Measurements from ENCODE around the gene CDH8. TPM values are rescaled to one million over a fixed set of nuclear protein-coding genes. Genes with fewer than 3 reads are reported as not detected.
"Not testable (repeated sequence)": the region's sequence is repeated elsewhere in the genome, so short reads cannot be mapped to it uniquely, and the experiment has no call there.

The CDH8 gene
- total and polyA plus RNA-seq, 4 donors: 0.09 TPM; not detected in 3

DNA sequence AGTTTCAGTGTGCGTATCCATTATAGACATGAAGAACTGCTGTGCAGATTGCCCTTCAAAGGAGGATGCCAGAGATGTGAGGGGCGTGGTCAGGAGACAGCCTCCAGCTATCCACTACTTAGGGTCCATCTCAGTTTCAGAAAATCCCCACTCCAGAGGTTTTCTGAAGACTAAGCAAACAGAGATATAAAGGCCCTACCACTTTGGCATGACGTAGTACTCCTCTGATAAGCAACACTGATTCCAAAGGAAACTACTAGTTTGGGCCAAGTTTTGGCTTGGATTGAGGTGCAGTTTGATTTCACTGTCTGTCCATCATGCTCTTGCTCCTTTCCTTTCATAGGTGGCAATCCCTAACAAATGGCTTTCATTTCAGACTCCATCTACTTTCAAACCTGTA lies 228.7 kb downstream of the CDH8 start:
- H3K27ac ChIP-seq (ENCODE audit: low read depth in 1 of 2, low read length in 2 of 2): no peak overlapping the region
- 84% methylated on average over 3 of the region's 3 CpGs for WGBS
- no peak for DNase-seq (ENCODE audit: low spot score)
- TF ChIP-seq, protein P1, sequence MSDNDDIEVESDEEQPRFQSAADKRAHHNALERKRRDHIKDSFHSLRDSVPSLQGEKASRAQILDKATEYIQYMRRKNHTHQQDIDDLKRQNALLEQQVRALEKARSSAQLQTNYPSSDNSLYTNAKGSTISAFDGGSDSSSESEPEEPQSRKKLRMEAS (IDR thresholded peaks at IDR 0.05): no peak
- no peak for TF ChIP-seq JUND (IDR thresholded peaks at IDR 0.05)
- no peak for TF ChIP-seq RAD21 (IDR thresholded peaks at IDR 0.05)
- no peak for TF ChIP-seq FOXA2 (IDR thresholded peaks at IDR 0.05)
- no peak for TF ChIP-seq EGR1 (IDR thresholded peaks at IDR 0.05; ENCODE audit: low read depth in 2 of 2)
- H3K9ac ChIP-seq (ENCODE audit: low read depth in 1 of 2, low read length in 2 of 2): no peak overlapping the region
- H3K27me3 ChIP-seq (ENCODE audit: control insufficient read depth in 4 of 4, insufficient read depth in 4 of 4, low read length in 3 of 4): no peaks in the 10 kb centered on the region
- no peaks in the 10 kb centered on the region for H3K4me1 ChIP-seq (ENCODE audit: control insufficient read depth in 4 of 4, insufficient read depth in 4 of 4, low read length in 3 of 4)
- no peak overlapping the region for H3K4me3 ChIP-seq (ENCODE audit: low read depth in 1 of 3, low read length in 3 of 3)
- no peaks in the 10 kb centered on the region for H3K36me3 ChIP-seq (ENCODE audit: control insufficient read depth in 4 of 4, insufficient read depth in 3 of 4, low read depth in 1 of 4, low read length in 3 of 4)
- no peaks in the 10 kb centered on the region for H3K9me3 ChIP-seq (ENCODE audit: control insufficient read depth in 4 of 4, low read length in 3 of 4)

DNA sequence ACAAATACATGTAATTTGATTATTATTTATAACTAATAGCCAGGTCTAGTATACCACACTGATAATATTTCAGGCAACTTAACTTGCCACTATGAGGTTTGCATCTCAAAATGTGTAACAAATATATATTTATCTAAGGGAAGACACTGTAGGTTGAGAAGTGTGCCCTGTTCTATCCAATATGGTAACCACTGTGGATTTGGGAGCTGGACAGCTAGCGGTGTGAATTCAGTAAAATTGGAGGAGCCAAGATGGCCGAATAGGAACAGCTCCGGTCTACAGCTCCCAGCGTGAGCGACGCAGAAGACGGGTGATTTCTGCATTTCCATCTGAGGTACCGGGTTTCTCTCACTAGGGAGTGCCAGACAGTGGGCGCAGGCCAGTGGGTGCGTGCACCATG lies 235.0 kb downstream of the CDH8 start:
- not testable (repeated sequence) for H3K36me3 ChIP-seq (ENCODE audit: control insufficient read depth in 4 of 4, insufficient read depth in 3 of 4, low read depth in 1 of 4, low read length in 3 of 4); DNase-seq (ENCODE audit: low spot score); H3K27me3 ChIP-seq (ENCODE audit: control insufficient read depth in 4 of 4, insufficient read depth in 4 of 4, low read length in 3 of 4); H3K9me3 ChIP-seq (ENCODE audit: control insufficient read depth in 4 of 4, low read length in 3 of 4); H3K9ac ChIP-seq (ENCODE audit: low read depth in 1 of 2, low read length in 2 of 2); H3K4me1 ChIP-seq (ENCODE audit: control insufficient read depth in 4 of 4, insufficient read depth in 4 of 4, low read length in 3 of 4); H3K4me3 ChIP-seq (ENCODE audit: low read depth in 1 of 3, low read length in 3 of 3); H3K27ac ChIP-seq (ENCODE audit: low read depth in 1 of 2, low read length in 2 of 2)
- WGBS: 89% methylated on average over 7 of the region's 10 CpGs

DNA sequence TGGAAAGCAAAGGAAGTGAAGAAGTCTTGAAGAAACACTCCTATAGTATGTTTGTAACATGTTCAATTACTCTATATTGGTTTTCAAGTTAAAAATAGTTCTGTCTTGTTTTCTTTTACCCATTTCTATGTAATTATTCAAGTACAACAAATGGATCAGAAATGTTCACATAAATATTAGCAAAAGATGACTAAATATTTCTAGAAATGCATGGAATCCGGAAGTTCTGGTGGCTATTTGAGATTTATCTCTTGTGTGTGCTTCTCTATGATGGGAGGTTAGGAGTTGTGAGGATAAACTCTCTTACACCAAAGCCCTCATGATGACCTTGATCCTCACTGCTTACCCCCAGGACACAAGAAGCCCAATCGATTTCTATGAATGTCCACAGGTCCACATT lies 237.5 kb downstream of the CDH8 start:
- Histone ChIP-seq H3K9ac (ENCODE audit: low read depth in 1 of 2, low read length in 2 of 2) (no peak overlapping the region), H3K9me3 (ENCODE audit: control insufficient read depth in 4 of 4, low read length in 3 of 4) (peaks cover 0 to 2% (median 0%) of the 10 kb centered on the region in 4 donors), H3K4me3 (ENCODE audit: low read depth in 1 of 3, low read length in 3 of 3) (no peak overlapping the region), H3K27ac (ENCODE audit: low read depth in 1 of 2, low read length in 2 of 2) (no peak overlapping the region), H3K27me3 (ENCODE audit: control insufficient read depth in 4 of 4, insufficient read depth in 4 of 4, low read length in 3 of 4) (no peaks in the 10 kb centered on the region), H3K4me1 (ENCODE audit: control insufficient read depth in 4 of 4, insufficient read depth in 4 of 4, low read length in 3 of 4) (no peaks in the 10 kb centered on the region), H3K36me3 (ENCODE audit: control insufficient read depth in 4 of 4, insufficient read depth in 3 of 4, low read depth in 1 of 4, low read length in 3 of 4) (no peaks in the 10 kb centered on the region)
- TF ChIP-seq HNF4A (conservative IDR thresholded peaks at IDR 0.05) (no peak), RXRA (IDR thresholded peaks at IDR 0.05) (no peak), TAF1 (conservative IDR thresholded peaks at IDR 0.05) (no peak), JUND (IDR thresholded peaks at IDR 0.05) (no peak), GABPA (IDR thresholded peaks at IDR 0.05 in 1 of 2, conservative IDR thresholded peaks at IDR 0.05 in 1 of 2) (no peak), SP1 (IDR thresholded peaks at IDR 0.05) (no peak), FOXA2 (IDR thresholded peaks at IDR 0.05) (no peak), HNF4G (IDR thresholded peaks at IDR 0.05) (no peak), YY1 (IDR thresholded peaks at IDR 0.05) (no peak), RAD21 (IDR thresholded peaks at IDR 0.05) (no peak), EGR1 (IDR thresholded peaks at IDR 0.05; ENCODE audit: low read depth in 2 of 2) (no peak), FOXA1 (IDR thresholded peaks at IDR 0.05) (no peak)
- TF ChIP-seq, protein P1 (IDR thresholded peaks at IDR 0.05): no peak
- TF ChIP-seq, protein P2, sequence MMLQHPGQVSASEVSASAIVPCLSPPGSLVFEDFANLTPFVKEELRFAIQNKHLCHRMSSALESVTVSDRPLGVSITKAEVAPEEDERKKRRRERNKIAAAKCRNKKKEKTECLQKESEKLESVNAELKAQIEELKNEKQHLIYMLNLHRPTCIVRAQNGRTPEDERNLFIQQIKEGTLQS (IDR thresholded peaks at IDR 0.05): no peak
- TF ChIP-seq, protein P3, sequence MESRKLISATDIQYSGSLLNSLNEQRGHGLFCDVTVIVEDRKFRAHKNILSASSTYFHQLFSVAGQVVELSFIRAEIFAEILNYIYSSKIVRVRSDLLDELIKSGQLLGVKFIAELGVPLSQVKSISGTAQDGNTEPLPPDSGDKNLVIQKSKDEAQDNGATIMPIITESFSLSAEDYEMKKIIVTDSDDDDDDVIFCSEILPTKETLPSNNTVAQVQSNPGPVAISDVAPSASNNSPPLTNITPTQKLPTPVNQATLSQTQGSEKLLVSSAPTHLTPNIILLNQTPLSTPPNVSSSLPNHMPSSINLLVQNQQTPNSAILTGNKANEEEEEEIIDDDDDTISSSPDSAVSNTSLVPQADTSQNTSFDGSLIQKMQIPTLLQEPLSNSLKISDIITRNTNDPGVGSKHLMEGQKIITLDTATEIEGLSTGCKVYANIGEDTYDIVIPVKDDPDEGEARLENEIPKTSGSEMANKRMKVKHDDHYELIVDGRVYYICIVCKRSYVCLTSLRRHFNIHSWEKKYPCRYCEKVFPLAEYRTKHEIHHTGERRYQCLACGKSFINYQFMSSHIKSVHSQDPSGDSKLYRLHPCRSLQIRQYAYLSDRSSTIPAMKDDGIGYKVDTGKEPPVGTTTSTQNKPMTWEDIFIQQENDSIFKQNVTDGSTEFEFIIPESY (IDR thresholded peaks at IDR 0.05): no peak
- TF ChIP-seq, protein P4, sequence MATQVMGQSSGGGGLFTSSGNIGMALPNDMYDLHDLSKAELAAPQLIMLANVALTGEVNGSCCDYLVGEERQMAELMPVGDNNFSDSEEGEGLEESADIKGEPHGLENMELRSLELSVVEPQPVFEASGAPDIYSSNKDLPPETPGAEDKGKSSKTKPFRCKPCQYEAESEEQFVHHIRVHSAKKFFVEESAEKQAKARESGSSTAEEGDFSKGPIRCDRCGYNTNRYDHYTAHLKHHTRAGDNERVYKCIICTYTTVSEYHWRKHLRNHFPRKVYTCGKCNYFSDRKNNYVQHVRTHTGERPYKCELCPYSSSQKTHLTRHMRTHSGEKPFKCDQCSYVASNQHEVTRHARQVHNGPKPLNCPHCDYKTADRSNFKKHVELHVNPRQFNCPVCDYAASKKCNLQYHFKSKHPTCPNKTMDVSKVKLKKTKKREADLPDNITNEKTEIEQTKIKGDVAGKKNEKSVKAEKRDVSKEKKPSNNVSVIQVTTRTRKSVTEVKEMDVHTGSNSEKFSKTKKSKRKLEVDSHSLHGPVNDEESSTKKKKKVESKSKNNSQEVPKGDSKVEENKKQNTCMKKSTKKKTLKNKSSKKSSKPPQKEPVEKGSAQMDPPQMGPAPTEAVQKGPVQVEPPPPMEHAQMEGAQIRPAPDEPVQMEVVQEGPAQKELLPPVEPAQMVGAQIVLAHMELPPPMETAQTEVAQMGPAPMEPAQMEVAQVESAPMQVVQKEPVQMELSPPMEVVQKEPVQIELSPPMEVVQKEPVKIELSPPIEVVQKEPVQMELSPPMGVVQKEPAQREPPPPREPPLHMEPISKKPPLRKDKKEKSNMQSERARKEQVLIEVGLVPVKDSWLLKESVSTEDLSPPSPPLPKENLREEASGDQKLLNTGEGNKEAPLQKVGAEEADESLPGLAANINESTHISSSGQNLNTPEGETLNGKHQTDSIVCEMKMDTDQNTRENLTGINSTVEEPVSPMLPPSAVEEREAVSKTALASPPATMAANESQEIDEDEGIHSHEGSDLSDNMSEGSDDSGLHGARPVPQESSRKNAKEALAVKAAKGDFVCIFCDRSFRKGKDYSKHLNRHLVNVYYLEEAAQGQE (IDR thresholded peaks at IDR 0.05): no peak
- 43% methylated on average over 2 of the region's 2 CpGs for WGBS
- no peak for DNase-seq (ENCODE audit: low spot score)
